GM12864 (cell line): Measurements from ENCODE around the gene PYGO1.
A peak's percentile ranks its signal among the peaks of the same experiment; 100 is the strongest.
"Not testable (repeated sequence)": the region's sequence is repeated elsewhere in the genome, so short reads cannot be mapped to it uniquely, and the experiment has no call there.

Source experiments
- DNase-seq: peaks from one replicate; pipeline ENCODE4 v3.0.0-alpha.2; 2011; ENCODE audit warnings: low read depth
- H3K4me3 ChIP-seq: 2 replicates; pipeline ENCODE4 v1.5.1; 2011; ENCODE audit warnings: mild to moderate bottlenecking, low read depth, low read length, control low read depth
- TF ChIP-seq, protein P1 (sequence below): IDR thresholded peaks from 2 replicates; pipeline ENCODE4 v1.5.1; 2011; ENCODE audit warnings: low read depth, mild to moderate bottlenecking, moderate library complexity, low read length, control low read depth, inconsistent platforms; ENCODE audit errors: missing control alignments

The PYGO1 gene

DNA sequence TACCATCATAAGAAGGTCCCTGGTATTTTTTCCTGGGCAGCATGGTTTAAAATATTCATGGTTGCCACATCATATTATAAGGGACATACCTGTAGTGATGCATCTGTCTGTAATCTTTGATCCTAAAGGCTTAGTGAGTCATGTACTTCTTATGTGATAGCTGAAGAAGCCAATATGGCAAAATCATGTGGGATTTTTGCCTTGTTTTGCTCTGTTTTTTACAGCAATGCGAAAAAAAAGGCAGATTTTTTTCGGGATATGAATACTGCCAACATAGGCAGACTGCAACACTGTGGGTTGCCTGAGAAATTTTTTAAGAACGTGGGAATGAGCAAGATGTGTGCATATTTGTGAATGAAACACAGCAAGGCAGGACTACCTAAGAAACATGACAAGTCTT lies 11.3 kb upstream of the PYGO1 start:
- TF ChIP-seq, protein P1, sequence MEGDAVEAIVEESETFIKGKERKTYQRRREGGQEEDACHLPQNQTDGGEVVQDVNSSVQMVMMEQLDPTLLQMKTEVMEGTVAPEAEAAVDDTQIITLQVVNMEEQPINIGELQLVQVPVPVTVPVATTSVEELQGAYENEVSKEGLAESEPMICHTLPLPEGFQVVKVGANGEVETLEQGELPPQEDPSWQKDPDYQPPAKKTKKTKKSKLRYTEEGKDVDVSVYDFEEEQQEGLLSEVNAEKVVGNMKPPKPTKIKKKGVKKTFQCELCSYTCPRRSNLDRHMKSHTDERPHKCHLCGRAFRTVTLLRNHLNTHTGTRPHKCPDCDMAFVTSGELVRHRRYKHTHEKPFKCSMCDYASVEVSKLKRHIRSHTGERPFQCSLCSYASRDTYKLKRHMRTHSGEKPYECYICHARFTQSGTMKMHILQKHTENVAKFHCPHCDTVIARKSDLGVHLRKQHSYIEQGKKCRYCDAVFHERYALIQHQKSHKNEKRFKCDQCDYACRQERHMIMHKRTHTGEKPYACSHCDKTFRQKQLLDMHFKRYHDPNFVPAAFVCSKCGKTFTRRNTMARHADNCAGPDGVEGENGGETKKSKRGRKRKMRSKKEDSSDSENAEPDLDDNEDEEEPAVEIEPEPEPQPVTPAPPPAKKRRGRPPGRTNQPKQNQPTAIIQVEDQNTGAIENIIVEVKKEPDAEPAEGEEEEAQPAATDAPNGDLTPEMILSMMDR, result no peak
- no peak overlapping the region for H3K4me3 ChIP-seq
- no peak for DNase-seq

GRCh38 chr15:55593019-55593418 lies 4.9 kb upstream of the PYGO1 start:
- not testable (repeated sequence) for H3K4me3 ChIP-seq, DNase-seq

GRCh38 chr15:55590788-55591187 lies 2.6 kb upstream of the PYGO1 start:
- H3K4me3 ChIP-seq, result no peak overlapping the region
- no peak for DNase-seq
- TF ChIP-seq, protein P1, result no peak

DNA sequence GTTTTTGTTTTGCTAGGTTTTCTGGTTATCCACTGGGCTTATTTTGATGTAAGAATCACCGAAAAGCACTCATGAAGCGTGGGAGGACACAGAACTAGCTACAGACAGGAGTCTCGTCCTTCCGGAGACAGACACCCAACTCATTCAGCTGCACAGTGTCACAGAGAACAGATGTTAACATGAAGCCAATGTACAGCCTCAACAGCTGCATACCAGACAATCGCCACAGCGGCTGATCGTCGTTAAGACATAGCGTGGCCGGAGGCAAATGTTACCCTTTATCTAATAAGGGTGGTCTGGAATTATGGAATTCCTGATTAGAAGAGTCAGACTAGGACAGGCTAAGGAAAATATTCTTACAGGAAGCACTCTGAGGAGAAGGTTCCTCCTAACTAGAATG lies 1.1 kb upstream of the PYGO1 start:
- TF ChIP-seq, protein P1, result no peak
- DNase-seq, result no peak
- no peak overlapping the region for H3K4me3 ChIP-seq

DNA sequence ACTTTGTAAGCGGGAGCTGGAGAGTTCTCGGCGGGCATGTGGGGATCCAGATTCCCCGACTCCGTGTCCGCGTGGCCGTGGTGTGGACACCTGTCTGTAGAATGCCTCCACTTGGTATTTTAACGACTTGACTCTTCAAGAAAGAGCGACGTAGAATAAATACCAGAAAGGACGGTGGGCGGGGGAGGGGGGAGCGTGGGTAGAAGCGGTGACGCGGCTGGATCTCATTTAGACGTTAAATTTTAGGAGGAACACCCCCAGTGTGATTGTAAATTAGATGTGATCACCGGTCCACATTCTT lies 620 bp upstream of the PYGO1 start:
- TF ChIP-seq, protein P1, result no peak
- no peak overlapping the region for H3K4me3 ChIP-seq

DNA sequence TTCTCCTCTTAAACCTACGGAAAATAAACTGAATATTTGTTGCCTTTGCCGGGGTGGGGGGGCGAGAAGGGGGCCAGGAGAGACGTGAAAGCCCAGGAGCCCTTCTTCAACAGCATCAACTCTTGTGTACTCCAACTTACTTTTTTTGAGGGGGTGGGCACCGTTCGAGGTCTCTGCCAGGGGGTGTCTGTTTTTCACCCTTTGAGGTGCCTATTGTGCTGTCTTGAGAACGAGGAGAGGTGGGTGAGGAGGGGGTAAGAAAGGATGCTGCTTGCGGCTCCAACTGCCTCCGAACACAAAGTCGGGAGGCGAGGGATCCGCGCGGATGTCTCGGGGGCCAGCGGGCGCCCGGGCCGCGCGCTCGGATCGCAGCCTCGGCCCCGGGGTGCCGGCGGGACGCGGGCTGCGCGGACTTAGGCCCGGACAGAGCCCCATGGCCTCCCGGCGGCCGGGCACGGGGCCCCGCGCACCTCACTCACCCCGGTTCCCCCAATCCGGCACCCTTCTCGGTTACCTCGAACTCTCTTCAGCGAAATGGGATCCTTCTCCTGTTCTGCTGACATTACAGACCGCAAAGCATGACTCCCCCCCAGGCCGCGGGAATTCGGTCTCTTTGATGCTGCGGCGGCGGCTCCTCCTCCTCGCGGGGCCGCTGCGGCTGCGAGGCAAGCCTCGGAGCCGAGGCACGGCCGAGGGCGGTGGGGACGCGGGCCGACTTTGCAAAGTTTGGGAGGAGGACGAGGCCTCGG lies 650 bp downstream of the PYGO1 start:
- TF ChIP-seq, protein P1, result no peak
- DNase-seq, result no peak
- peak overlapping the region; percentile 45 for H3K4me3 ChIP-seq

More for the DNA sequence above, 620 bp upstream of the PYGO1 start:
- DNase-seq, result no peak

- TF ChIP-seq, protein P1, result no peak
- no peak overlapping the region for H3K4me3 ChIP-seq
- no peak for DNase-seq
Measured at GRCh38 chr15:55586808-55587207, 1.3 kb downstream of the PYGO1 start.
